Fibroblast of the conjunctiva (primary cell): ENCODE results near the gene RASEF.

Source experiments
- DNase-seq: peaks from one replicate; pipeline ENCODE4 v3.0.0-alpha.2; 2010; ENCODE audit warnings: low read depth

Gene RASEF

DNA sequence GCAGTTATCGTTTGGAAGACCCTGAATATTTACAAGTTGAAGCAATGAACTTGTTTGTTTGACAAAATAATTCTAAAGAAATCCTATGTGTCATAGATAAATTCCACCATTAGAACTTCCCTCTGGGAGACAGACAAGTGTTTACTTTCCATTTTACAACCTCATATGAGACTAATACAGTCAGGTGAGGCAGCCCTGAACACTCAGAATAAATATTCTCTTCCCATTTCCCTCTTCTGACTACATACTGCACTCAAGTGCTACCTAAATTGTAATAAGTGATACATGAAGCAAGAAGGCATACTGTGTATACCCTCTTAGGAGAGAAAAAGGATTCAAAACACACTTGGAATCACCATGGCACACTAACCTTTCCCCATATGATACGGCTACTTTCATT, 6.8 kb downstream of the RASEF start:
- no peak for DNase-seq

DNA sequence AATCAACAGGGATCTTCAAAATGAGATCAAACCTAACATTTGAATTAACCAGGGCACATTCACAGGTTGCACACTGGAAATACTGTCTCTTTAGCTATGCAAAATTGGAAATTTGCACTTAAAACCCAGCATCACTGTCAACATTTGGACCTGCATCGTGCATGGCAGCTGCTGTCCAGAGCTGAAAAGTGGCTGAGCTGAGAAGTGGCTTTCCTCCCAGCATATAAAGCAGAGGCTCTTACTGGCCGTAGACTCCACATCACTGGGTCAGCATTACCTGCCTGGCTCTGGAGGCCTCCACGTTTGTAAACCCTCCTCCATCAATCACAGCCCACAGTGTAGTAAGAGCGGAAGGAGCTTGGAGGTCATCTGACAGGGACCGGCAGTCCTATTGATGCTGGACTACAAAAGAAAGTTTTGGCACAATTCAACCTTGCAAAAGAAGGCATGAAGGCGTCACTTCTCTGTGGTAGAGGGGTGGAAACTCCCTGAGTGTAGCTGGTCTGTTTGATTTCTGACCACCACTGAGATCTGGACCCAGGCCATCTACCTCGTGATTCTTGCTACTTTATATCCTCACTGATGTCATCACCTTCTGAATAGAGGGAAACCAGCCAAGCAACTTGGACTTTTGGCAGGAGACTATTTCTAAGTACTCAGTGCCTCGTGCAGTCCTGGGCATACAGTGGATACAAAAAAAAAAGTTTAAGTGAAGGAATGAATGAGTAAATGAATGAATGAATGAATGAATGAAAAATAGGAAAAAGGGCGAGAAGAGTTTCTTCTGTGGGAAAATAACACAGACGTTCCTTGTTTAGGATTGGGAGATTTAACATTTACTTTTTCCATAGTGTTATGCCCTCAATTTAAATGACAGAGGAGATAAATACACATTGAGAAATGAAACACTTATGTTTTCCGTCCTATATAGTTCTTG, 14.8 kb downstream of the RASEF start:
- DNase-seq, result no peak

DNA sequence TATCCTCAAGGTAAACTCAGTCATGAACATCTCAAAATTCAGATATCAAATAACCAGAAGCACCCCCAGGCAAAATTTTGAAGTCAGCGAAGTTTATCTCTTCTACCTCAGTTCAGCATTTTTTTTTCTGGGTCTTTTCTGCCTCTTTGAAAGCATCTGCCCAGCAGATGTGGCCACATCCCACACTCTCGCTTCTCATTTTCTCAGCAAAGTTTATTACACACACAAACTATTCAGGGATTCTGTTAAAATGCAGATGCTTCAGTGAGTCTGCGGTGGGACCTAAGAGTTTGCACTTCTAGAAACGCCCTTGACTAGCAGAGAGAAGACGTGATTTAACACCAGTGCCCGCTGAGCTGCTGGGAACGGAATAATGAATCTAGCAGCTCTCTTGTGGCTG, 19.3 kb downstream of the RASEF start:
- no peak for DNase-seq

DNA sequence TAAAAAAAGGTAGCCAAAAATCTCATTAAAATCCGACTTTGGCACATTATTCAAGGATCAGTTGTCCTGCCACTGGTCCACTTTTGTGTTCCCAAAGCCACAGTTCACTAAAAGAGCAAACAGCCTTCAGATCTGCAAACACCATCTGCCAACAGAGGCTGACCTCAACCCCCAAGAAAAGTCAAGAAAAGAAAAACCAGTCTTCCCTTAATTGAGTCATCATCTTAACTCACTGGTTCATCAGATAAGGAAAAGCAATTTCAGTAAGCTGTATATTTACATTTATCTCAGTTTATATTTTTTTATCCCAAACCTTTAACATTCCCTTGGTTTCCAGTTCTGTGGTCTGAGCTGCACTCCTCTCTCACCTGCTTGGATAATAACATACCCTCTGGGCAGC, 21.2 kb downstream of the RASEF start:
- DNase-seq, result no peak

DNA sequence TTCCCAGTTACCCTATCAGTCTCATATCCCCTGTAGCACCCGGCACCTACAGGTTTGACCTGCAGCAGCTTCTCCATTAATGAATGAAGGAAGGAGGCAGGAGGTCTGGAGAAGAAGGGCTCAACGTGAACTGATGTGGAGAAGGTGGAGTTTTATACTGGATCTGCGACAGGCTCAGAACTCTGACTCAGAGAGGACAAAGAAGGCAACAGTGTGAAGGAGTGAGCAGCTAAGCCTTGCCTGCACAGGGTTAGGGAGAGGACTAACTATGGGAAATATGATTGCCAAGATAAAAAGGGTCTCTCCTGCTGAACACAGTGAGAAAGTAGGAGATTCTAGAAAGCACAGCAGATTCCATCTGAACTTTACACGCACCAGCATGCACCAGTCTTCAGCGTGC, 23.6 kb downstream of the RASEF start:
- DNase-seq, result no peak

DNA sequence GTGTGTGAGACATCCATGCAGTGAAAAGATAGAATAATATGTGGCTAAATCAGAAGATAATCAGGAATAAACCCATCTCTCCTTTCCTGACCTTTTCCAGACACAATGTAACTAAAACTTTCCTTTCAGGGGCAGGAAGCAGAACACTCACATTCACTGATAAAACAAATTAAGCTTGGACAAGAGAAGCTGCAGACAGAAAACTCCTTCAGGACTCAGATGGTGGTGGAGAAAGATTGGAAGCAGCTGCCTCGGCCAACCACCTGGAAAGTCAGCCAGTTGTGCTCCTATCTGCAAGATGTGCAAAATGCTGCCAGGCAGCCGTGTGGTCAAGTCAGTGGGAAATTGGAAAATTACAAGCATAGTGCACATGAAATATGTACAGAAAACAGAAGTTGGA, 26.9 kb downstream of the RASEF start:
- no peak for DNase-seq

DNA sequence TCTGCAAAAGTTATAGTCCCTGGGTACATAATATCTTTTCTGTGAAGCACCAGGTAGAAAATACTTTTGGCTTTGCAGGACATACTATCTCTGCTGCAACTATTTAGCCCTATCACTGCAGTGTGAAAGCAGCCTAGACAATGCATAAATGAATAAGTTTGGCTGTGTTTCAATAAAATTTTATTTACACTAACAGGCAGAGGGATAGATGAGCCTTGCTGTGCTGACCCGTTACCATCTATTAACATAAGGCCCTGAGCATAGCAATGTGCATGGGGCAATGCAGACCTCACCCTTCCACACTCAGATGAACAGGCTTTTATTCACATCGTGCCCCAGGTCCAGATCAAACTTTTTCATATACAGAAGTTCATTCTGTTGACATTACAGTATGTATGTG, 27.8 kb downstream of the RASEF start:
- no peak for DNase-seq

DNA sequence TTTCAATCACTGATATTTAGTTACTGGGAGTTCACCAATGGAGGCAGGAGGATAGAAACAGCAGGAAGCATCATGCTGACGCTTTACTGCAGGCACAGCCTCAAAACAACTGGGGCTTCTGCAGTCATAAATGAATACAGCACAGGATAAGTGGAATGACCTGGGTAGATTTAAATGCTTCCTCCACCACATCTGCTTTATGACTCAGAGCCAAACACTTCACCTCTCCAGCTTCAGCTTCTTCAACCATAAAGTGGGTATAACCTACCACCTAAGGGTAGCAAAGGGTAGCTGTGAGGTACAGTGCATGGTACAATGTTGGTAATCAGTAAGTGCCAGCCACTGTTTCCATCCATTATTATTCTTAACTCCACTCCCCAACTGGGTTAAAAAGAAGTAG, 28.4 kb downstream of the RASEF start:
- no peak for DNase-seq

DNA sequence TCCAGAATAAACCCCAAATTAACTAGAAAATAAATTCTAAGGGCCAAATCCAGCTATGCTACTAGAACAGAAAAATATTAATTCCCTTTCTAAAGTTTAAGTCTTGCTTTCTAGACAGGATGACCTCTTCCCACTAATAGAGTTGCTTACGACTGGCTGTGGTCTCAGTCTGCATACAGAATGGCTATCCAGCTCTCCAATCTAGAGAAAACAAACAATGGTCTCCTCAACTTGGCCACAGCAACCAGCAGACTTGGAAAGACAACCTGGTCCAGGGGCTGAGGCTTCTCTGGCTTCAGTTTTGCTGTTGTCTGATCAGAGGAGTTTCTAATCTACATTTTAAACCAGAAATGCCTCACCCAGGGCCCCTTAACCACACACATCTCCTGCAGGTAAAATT, 28.9 kb downstream of the RASEF start:
- DNase-seq, result no peak

DNA sequence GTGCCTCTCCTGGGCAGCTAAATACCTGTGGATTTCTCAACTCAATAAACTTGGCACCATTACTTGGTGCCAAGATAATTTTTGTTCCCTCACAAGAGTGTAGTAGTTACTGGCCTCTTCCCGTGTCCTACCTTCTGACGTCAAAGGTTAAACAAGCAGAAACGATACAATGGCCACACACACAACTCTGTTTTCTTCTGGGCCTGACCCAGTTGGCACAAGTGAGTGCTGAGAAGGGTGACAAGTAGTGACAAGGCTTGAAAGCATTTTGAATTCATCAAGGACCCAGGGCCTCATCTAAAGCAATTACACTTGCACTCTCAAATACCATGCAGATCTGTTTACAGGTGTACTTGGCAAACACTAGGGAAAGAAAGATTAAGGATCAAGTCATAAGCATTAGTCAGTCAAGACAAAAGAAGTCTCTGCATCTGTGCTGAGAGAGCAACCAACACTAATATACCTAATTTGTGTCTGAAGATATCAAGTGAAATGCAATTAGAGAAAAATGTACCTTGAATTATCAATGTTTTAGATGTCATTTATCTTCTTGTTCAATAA, 30.8 kb downstream of the RASEF start:
- no peak for DNase-seq

DNA sequence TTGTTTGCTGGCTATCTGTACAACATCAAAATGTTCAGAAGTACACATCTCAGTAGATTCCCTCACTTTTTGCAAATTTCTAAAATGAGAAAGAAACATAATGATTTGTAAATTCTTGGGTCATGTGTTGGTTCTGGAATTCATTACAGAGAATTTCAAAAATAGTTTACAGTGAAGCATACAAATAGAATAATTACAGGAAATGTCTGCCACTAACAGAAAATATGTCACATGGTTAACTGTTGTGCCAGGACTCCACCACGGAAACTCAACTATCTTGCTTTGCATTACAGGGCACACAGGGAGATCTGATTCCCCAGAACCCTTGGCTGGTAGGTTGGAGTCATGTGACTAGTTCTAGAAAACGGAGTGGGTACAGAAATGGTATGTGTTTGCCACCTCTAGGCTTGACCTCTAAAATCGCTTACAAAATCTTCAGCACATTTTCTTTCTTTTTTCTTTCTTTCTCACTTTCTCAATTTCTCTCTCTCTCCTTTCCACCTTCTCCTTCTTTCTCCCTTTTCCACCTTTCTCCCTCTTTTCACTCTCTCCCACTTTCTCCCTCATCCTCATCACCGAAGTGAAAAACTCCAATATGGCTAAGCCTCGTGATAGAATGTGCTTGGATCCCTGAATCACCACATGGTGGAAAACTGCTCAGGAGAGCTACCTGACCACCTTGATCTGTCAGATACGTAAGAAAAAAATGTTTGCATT, 32.4 kb downstream of the RASEF start:
- no peak for DNase-seq

DNA sequence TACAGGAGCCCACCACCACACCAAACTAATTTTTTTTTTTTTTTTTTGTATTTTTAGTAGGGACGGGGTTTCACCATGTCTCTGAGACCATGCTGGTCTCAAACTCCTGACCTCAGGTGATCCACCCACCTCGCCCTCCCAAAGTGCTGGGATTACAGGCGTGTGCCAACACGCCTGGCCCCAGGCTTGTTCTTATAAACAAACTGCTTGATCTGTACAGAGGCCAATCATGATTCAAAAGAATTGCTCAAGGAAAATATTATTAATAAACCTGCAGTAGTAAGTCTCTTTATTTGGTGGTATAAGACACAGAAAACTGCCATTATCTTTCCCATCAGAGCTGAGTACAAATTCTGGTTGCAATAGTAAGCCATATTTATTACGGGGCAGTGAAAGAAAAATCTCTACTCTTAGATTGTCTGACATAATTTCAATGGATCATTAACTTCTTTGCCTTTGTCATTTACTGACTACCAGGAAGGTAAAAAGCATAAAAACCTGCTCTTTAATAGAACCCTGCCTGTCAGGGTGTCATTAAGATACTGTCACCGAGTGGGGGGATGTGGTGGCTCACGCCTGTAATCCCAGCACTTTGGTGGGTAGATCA, 33.3 kb downstream of the RASEF start:
- DNase-seq, result no peak

DNA sequence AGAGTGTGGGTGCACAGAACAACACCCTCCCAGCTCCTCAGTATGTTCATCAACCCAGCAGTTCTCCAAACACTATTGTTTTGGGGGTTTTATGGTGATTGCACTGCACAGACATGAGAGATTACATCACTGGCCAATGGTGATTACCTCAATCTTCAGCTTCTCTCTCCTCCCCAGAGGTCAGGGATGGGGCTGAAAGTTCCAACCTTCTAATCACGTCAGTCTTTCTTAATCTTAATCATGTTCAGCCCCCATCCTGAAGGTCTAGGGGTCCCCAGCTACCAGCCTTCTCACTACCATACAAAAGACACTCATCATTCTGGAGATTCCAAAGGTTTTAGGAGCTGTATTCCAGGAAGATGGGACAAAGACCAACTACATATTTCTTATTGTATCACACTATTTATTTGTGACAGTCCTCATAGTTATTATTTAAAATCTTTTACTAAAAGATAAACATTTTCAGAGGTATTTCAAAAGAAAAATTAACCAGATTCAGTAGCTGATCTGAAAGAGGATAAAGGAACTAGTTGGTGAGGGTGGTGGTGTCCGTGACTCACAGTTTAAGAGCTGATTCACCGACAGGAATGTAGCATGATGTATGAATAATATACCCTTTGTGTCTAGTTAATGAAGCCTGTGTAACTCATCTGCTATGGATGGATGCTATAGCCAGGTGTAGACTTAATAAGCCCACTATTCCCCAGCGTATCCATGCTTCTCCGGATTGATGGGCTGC, 35.6 kb downstream of the RASEF start:
- DNase-seq, result peak; percentile 44

DNA sequence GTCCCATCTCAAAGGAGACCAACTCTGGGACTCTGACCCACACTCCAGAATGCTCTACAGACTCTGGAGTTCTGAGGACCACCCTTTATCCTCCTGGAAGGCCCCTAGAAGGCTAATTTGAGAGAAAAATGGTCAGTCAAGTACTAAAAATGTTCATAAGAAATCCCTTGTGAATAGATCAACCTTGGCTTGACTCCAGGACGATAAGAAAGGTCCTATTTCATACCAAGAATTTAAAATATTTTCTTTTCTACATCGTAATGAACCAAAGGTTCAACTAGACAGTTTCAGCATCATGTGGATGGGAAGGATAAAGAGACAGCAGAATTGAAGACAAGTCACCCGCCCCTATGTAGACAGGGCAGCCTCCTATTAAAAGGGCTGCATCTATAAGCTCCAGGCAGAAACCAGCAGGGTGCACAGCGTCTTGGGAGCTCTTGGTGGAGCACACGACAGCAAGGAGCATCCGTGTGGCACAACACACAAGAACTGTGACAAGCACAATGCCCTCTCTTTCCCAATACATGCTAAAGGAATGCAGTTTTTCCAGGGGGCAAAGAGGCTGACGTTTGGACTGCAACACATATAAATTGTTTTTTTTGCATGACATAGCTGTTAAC, 38.3 kb downstream of the RASEF start:
- DNase-seq, result no peak

DNA sequence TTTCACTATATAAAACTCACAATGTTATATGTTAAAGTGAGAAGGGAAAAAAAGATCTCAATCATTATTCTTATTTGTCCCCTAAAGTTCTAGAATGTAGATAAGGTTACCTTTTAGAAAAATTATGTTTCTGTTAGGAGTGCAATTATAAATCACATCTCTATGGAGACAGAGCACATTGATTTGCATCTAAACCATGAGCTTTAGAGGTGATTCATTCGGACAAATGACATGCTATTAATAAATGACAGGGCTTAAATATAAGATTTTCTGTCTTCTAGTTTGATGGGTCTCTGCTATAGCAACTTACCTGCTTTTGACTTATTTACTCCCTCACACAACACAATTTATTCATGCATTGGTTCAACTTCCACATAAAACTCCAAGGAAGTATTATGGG, 39.8 kb downstream of the RASEF start:
- no peak for DNase-seq

DNA sequence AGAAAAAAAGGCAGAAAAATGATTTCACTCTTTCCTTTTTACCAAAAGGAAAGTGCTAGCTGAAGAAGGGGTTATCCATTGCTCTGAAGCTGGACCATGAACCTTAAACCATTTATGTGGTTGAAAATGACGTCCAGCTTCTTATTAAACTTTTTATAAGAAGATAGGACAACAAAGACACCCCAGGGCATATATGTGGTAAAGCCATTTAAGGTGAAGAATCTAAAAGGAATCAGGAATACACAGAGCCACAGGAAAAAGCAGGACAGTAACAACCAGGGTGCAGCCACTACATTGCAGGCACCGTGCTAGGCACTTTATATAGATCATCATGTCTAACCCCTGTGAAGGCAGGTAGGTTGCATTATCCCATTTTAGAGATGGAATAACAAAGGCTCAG, 42.1 kb downstream of the RASEF start:
- DNase-seq, result no peak

DNA sequence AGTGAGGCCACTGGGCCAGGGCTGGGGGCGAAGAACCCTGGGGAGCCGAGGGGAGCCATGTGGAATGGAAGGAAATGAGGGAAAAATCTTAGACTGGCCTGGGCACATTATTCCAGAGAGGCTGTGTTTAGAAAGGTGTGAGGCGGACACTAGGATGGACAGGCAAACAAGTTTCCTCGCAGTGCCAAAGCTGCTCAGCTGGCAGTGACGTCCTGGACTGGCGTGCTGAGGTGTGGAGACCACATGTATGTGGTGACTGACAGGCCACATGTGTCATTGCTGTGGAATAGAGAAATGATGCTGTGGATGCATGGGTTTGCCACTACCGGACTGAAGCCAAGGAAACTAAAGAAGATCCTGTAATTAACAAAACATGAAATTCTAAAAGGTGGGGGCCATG, 42.6 kb downstream of the RASEF start:
- DNase-seq, result no peak

DNA sequence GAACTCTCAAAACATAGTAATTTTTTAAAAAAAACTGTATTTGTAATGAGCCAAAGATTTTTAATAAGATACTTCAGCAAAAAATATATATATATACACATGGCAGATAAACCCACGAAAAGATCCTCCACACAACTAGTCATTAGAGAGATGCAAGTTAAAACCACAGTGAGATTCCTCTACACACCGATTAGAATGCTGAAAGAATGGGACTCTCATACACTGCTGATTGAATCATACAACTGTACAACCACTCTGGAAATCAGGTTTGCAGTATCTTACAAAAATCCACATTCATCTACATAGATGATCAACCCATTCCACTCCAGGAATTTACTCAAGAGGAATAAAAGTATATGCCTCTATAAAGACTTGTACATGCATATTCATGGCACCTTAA, 43.7 kb downstream of the RASEF start:
- no peak for DNase-seq

DNA sequence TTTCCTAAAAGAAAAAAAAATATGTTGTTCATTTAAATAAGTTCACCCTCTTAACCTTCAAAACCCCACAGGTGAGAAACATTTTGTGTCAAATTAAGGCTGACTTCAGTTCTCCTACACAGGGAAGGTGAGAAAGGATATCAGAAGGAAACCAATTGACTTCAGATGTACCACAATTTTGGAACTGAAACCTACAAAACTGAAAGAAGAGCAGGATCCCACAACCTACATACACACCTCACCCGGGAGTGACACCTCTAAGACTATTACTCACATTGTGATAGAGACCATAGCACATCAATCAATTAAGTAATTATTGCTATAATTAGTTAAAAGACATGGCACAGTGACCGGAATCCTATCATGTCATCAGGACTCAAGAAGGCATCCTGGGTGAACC, 47.0 kb downstream of the RASEF start:
- no peak for DNase-seq

DNA sequence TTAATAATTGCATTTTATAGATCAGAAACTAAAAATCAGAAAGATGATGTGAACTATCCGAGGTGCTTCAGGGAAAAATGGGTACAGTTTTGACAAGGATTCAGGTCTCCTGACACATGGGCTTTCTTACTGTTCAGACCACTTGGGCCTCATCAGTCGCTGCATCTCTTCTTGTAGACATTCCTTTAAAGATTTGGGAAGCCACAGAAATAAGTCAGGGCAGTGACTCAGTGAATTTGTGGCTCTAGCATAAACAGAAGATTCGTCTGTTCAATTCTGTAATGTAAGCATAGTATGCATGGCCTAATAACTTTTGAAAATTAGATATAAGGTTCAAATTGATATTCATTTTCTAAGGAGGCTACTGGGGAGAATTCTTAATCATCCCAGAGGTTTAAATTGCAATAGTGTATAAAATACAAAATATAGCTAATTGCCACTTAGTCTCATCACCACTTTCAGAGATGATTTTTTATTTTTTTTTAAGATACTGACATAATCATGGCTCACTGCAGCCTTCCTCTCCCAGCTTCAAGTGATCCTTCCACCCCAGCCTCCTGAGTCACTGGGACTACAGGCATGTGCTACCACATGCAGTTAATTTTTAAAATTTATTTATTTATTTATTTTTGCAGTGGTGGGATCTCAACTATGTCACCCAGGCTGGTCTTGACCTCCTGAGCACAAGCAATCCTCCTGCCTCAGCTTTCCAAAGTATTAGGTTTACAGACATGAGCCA, 48.9 kb downstream of the RASEF start:
- no peak for DNase-seq
